OCI-LY1 (cell line): ENCODE data around the gene WDFY4.

Experiments
- H2AFZ ChIP-seq: fragments of 200-600 bp; sonication (generic), shearing (Covaris generic); 2 replicates; pipeline ENCODE4 v1.6.0; 2014; ENCODE audit warnings: antibody characterized with exemption, mild to moderate bottlenecking, low read length
- H3F3A ChIP-seq: fragments of 200-600 bp; sonication (generic), shearing (Covaris generic); 2 replicates; pipeline ENCODE4 v1.6.0; 2014; ENCODE audit warnings: mild to moderate bottlenecking, antibody characterized with exemption, low read length, moderate library complexity; ENCODE audit not compliant: insufficient read depth
- H3K27ac ChIP-seq: fragments of 200-600 bp; sonication (generic); 2 replicates; pipeline ENCODE4 v1.5.1; 2014; ENCODE audit warnings: low read length, mixed run types, mild to moderate bottlenecking, low read depth; ENCODE audit not compliant: poor library complexity, severe bottlenecking
- H3K27me3 ChIP-seq: fragments of 200-600 bp; sonication (generic); 2 replicates; pipeline ENCODE4 v1.6.0; 2014; ENCODE audit warnings: antibody characterized with exemption, mild to moderate bottlenecking, low read length, moderate library complexity; ENCODE audit not compliant: insufficient read depth
- H3K36me3 ChIP-seq: fragments of 200-600 bp; sonication (generic); 2 replicates; pipeline ENCODE4 v1.6.1; 2014; ENCODE audit warnings: mild to moderate bottlenecking, antibody characterized with exemption, low read length, moderate library complexity, mixed read lengths; ENCODE audit not compliant: insufficient read depth
- H3K4me1 ChIP-seq: fragments of 200-600 bp; sonication (generic); 2 replicates; pipeline ENCODE4 v1.5.1; 2014; ENCODE audit warnings: mild to moderate bottlenecking, low read length, moderate library complexity; ENCODE audit not compliant: insufficient read depth, severe bottlenecking
- H3K4me2 ChIP-seq: fragments of 200-600 bp; sonication (generic), shearing (Covaris generic); 2 replicates; pipeline ENCODE4 v1.6.1; 2014; ENCODE audit warnings: low read length
- H3K4me3 ChIP-seq: fragments of 200-600 bp; sonication (generic); 2 replicates; pipeline ENCODE4 v1.5.1; 2014; ENCODE audit warnings: low read length, low read depth, mild to moderate bottlenecking, mixed read lengths; ENCODE audit not compliant: poor library complexity, severe bottlenecking
- H3K79me2 ChIP-seq: fragments of 200-600 bp; shearing (Covaris generic); 2 replicates; pipeline ENCODE4 v1.6.1; 2016; ENCODE audit warnings: mixed run types, low read length, mixed read lengths; ENCODE audit not compliant: insufficient read depth
- H3K9ac ChIP-seq: fragments of 200-600 bp; sonication (generic), shearing (Covaris generic); 2 replicates; pipeline ENCODE4 v1.6.1; 2014; ENCODE audit warnings: mild to moderate bottlenecking, low read length, mixed read lengths
- H3K9me2 ChIP-seq: fragments of 200-600 bp; sonication (generic), shearing (Covaris generic); 2 replicates; pipeline ENCODE4 v1.6.1; 2014; ENCODE audit warnings: low read depth, mild to moderate bottlenecking, low read length, mixed read lengths
- H3K9me3 ChIP-seq: fragments of 200-600 bp; shearing (Covaris generic); 2 replicates; pipeline ENCODE4 v1.6.1; 2014; ENCODE audit warnings: low read length, mixed read lengths
- H4K20me1 ChIP-seq: fragments of 200-600 bp; sonication (generic), shearing (Covaris generic); 2 replicates; pipeline ENCODE4 v1.6.0; 2016; ENCODE audit warnings: mild to moderate bottlenecking, low read length; ENCODE audit not compliant: insufficient read depth
- EZH2 ChIP-seq: fragments of 200-600 bp; sonication (generic), shearing (Covaris generic); IDR thresholded peaks from 2 replicates; pipeline ENCODE4 v1.8.0; 2017; ENCODE audit warnings: borderline replicate concordance, mixed run types, mild to moderate bottlenecking, antibody characterized with exemption, low read length, moderate library complexity, mixed read lengths
- TF ChIP-seq, protein P1 (sequence below): fragments of 200-600 bp; sonication (generic), shearing (Covaris generic); IDR thresholded peaks from 2 replicates; pipeline ENCODE4 v1.5.1; 2017; ENCODE audit warnings: mild to moderate bottlenecking, antibody characterized with exemption, low read length, moderate library complexity, mixed read lengths

The WDFY4 gene

DNA sequence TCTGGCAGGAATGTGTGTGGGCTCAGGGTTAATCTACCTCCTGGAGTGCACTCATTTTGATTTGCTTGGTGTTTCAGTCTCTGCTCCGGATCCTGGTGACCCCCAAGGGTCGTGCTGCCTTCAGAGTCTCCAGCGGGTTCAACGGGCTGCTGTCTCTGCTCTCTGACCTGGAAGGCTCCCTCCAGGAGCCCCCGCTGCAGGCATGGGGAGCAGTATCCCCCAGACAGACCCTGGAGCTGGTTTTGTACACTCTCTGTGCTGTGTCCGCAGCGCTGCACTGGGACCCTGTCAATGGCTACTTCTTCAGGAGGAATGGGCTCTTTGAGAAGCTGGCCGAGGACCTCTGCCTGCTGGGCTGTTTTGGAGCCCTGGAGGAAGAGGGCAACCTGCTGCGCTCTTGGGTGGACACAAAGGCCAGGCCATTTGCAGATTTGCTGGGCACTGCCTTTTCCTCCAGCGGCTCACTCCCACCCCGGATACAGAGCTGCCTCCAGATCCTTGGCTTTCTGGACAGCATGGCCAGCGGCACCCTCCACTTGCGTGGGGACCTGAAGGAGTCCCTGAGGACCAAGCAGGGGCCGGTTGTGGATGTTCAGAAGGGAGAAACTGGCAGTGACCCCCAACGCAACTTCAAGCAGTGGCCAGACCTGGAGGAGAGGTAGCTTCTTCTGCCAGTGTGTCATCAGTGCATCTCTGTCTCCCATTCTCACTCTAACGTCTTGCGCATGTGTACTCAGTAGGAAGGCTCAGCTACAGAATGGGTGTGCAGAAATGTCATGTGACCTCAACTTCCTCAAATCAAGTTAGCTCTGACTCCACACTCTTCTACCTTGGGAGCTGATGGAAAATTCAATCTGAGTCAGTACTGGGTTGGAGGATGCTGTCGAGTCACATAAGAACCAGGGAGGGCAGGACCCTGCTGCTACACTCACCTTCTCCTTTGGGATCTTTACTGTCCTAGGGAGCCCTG is 58.5 kb downstream of the WDFY4 start:
- Histone ChIP-seq H3K9ac (no peak overlapping the region), H3K27me3 (no peaks in the 10 kb centered on the region), H3K4me2 (no peak overlapping the region), H3K36me3 (peaks cover 96% of the 10 kb centered on the region), H2AFZ (no peak overlapping the region), H3K9me3 (no peaks in the 10 kb centered on the region), H3K27ac (no peak overlapping the region), H3K4me3 (no peak overlapping the region), H3K9me2 (no peaks in the 10 kb centered on the region), H4K20me1 (no peaks in the 10 kb centered on the region), H3F3A (no peaks in the 10 kb centered on the region), H3K79me2 (no peaks in the 10 kb centered on the region), H3K4me1 (peaks cover 10% of the 10 kb centered on the region)
- no peak for TF ChIP-seq EZH2
- TF ChIP-seq, protein P1, sequence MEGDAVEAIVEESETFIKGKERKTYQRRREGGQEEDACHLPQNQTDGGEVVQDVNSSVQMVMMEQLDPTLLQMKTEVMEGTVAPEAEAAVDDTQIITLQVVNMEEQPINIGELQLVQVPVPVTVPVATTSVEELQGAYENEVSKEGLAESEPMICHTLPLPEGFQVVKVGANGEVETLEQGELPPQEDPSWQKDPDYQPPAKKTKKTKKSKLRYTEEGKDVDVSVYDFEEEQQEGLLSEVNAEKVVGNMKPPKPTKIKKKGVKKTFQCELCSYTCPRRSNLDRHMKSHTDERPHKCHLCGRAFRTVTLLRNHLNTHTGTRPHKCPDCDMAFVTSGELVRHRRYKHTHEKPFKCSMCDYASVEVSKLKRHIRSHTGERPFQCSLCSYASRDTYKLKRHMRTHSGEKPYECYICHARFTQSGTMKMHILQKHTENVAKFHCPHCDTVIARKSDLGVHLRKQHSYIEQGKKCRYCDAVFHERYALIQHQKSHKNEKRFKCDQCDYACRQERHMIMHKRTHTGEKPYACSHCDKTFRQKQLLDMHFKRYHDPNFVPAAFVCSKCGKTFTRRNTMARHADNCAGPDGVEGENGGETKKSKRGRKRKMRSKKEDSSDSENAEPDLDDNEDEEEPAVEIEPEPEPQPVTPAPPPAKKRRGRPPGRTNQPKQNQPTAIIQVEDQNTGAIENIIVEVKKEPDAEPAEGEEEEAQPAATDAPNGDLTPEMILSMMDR, result no peak

DNA sequence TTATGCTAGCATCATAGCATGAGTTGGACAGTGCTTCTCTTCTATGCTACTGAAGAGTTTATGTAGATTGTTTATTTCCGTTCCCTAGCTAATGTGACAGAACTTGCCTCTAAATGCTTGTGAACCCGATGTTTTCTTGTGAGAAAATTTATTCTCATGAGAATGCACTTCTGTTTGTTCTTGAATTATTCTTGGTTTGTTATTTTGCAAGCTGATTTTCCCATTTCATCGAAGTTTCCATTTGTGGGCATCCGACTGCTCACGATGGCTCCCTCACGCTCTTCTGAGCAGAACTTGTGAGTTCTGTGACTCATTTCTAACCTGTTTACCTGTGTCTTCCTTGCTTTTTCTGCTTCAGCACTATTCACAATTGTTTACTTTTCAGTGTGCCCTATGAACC is 59.9 kb downstream of the WDFY4 start:
- Histone ChIP-seq H3F3A (no peaks in the 10 kb centered on the region), H4K20me1 (no peaks in the 10 kb centered on the region), H3K9me2 (no peaks in the 10 kb centered on the region), H3K27me3 (no peaks in the 10 kb centered on the region), H3K4me1 (peaks cover 10% of the 10 kb centered on the region), H2AFZ (no peak overlapping the region), H3K4me2 (no peak overlapping the region), H3K27ac (peak overlapping the region; percentile 32), H3K9ac (no peak overlapping the region), H3K4me3 (no peak overlapping the region), H3K9me3 (no peaks in the 10 kb centered on the region), H3K36me3 (peaks cover 96% of the 10 kb centered on the region), H3K79me2 (no peaks in the 10 kb centered on the region)
- TF ChIP-seq EZH2, result no peak

DNA sequence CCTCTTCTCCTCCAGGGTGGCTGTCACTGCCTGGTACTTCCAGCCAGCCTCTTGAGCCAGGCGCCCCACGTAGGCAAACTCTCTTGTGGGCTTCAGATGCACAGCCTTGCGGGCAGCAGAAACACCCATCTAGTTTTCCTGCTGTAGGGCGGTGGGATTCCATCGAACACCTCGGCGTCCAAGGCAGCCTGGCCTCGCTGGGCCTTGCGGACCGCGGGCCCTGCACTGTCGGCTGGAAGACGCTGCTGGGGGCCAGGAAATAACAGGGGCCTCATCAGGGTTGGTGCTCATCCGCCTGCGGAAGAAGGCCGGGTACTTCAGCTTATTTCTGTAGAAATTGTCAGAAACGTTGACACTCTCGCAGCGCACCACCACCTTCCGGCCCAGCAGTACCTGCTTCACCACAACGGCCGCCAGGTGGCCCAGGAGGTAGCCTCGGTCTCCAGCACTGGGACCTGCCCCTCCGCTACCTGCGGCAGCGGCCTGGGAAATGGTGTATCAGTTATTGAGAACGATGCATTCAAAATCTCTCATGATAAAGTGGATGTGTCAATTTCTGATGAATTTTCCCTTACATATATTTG is 61.1 kb downstream of the WDFY4 start:
- Histone ChIP-seq H3K9me3 (no peaks in the 10 kb centered on the region), H2AFZ (no peak overlapping the region), H3K4me2 (no peak overlapping the region), H4K20me1 (no peaks in the 10 kb centered on the region), H3K36me3 (peaks cover 96% of the 10 kb centered on the region), H3F3A (no peaks in the 10 kb centered on the region), H3K4me3 (no peak overlapping the region), H3K79me2 (no peaks in the 10 kb centered on the region), H3K9ac (no peak overlapping the region), H3K27me3 (no peaks in the 10 kb centered on the region), H3K27ac (no peak overlapping the region), H3K9me2 (no peaks in the 10 kb centered on the region), H3K4me1 (peaks cover 10% of the 10 kb centered on the region)
- TF ChIP-seq, protein P1, result no peak
- TF ChIP-seq EZH2, result no peak
